ENCODE data around the gene XK. TPM values are rescaled to one million over a fixed set of nuclear protein-coding genes. Genes with fewer than 3 reads are reported as not detected.

The XK gene
- total and polyA plus RNA-seq, 2 donors (not counting 1 experiment from before 2014, with no cell fraction given), result 0.15 to 0.30 TPM

DNA sequence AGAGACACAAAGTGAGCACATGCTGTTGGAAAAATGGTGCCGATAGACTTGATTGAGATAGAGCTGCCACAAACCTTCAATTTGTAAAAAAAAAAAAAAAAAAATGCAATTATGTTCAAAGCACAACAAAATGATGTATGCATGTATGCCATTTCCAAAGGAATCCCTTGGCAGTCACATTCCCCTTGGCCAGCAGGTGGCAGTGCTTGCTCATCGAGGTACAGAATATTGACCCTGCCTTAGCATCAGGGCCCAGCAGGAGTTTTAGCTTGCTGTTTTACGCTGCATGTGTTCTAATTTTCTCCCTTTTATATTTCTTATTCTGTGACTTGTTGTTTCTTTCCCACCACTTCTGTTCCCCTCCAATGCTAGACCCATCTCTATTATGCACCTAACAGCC, 59.8 kb downstream of the XK start:
- TF ChIP-seq, protein P1, sequence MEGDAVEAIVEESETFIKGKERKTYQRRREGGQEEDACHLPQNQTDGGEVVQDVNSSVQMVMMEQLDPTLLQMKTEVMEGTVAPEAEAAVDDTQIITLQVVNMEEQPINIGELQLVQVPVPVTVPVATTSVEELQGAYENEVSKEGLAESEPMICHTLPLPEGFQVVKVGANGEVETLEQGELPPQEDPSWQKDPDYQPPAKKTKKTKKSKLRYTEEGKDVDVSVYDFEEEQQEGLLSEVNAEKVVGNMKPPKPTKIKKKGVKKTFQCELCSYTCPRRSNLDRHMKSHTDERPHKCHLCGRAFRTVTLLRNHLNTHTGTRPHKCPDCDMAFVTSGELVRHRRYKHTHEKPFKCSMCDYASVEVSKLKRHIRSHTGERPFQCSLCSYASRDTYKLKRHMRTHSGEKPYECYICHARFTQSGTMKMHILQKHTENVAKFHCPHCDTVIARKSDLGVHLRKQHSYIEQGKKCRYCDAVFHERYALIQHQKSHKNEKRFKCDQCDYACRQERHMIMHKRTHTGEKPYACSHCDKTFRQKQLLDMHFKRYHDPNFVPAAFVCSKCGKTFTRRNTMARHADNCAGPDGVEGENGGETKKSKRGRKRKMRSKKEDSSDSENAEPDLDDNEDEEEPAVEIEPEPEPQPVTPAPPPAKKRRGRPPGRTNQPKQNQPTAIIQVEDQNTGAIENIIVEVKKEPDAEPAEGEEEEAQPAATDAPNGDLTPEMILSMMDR (IDR thresholded peaks at IDR 0.05), result peak; percentile 73
- TF ChIP-seq EZH2 (IDR thresholded peaks at IDR 0.05; ENCODE audit: borderline replicate concordance, insufficient read depth, low read depth, low read length, poor library complexity, severe bottlenecking), result no peak
- Histone ChIP-seq H3K79me2 (ENCODE audit: control insufficient read depth, insufficient read depth, low read length) (peaks cover 3% of the 10 kb centered on the region), H3K9me3 (ENCODE audit: control extremely low read depth in 1 of 3, control insufficient read depth in 2 of 3, insufficient read depth in 1 of 3, low read length in 2 of 3) (no peaks in the 10 kb centered on the region), H2AFZ (ENCODE audit: insufficient read depth, low read depth, low read length, poor library complexity, severe bottlenecking) (peak overlapping the region; percentile 35), H3K4me3 (ENCODE audit: control extremely low read depth in 1 of 5, extremely low read depth in 1 of 5, insufficient read depth in 1 of 5, low read depth in 2 of 5, low read length in 4 of 5) (no peak overlapping the region), H3K27me3 (replicated peaks in 1 of 4; ENCODE audit: control extremely low read depth in 1 of 4, control insufficient read depth in 3 of 4, insufficient read depth in 4 of 4, low read length in 3 of 4) (no peaks in the 10 kb centered on the region), H3K4me2 (replicated peaks; ENCODE audit: low read depth, low read length, poor library complexity, severe bottlenecking) (peak overlapping the region; percentile 49), H3K27ac (ENCODE audit: low read length in 2 of 2) (peak overlapping the region; percentile 50 to 70), H3K9ac (ENCODE audit: low read length) (peak overlapping the region; percentile 11), H4K20me1 (ENCODE audit: control insufficient read depth, insufficient read depth, low read length, poor library complexity, severe bottlenecking) (no peaks in the 10 kb centered on the region), H3K4me1 (ENCODE audit: control insufficient read depth in 2 of 2, insufficient read depth in 2 of 2, low read length in 2 of 2) (peaks cover 20 to 24% of the 10 kb centered on the region in 2 donors), H3K36me3 (replicated peaks in 1 of 2; ENCODE audit: control extremely low read depth in 1 of 2, control insufficient read depth in 1 of 2, extremely low read depth in 1 of 2, insufficient read depth in 2 of 2, low read length in 1 of 2) (no peaks in the 10 kb centered on the region)
- Mint-ChIP-seq H3K27me3 (no peaks in the 10 kb centered on the region), H3K4me1 (peaks cover 21% of the 10 kb centered on the region), H3K4me3 (peak overlapping the region; percentile 67), H3K9me3 (ENCODE audit: insufficient read depth) (no peaks in the 10 kb centered on the region), H3K27ac (peak overlapping the region; percentile 88)
- peak; percentile 75 for ATAC-seq (ENCODE audit: low read depth)
- DNase-seq, result peak; percentile 81
- ChIA-PET POLR2A (interaction anchor here (0.7 to 2.7 kb wide), 7 partner anchors 17 to 79 kb away, joined by 3 to 18 read pairs (median 3); partner anchors contain the start of gene CYBB), CTCF (interaction anchor here (0.6 to 11.0 kb wide), 28 partner anchors 9 to 1523 kb away, joined by 3 to 279 read pairs (median 10); partner anchors contain the start of genes CYBB and RPGR)
- WGBS (ENCODE audit: insufficient coverage), result no CpG with 5 or more reads among the region's 3 CpGs
- intact Hi-C loops (cut with micrococcal nuclease), result loop anchor here (1.0 kb wide), 2 partner anchors 42 to 80 kb away; no protein-coding TSS in a partner anchor

DNA sequence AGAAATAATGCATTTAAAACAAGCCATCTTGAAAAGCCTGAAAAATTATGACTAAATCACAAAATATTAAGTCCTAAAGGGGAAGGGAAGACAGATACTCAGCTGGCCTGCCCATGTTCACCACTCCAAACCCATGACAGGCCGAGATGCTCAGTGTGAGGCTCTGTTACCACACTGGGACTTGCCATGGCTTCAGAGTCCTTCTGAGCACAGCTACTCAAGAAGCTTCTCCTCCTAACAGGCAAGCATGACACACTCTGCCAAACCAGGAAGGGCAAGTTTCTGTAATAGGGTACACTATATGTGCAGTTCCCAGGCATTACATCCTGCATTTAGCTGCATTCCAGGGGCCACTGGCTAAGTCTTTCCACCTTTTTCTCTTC, 60.2 kb downstream of the XK start:
- no peak for DNase-seq

More for the DNA sequence above, 60.2 kb downstream of the XK start:
- CTCF ChIA-PET, result interaction anchor here (0.6 to 11.0 kb wide), 30 partner anchors 9 to 1523 kb away, joined by 3 to 279 read pairs (median 8); partner anchors contain the start of genes CYBB and RPGR
- H3K27ac Mint-ChIP-seq, result peak overlapping the region; percentile 88
- no CpG with 5 or more reads among the region's 1 CpG for WGBS (ENCODE audit: insufficient coverage)
- no peaks in the 10 kb centered on the region for H3K9me3 ChIP-seq (ENCODE audit: control extremely low read depth in 1 of 3, control insufficient read depth in 2 of 3, insufficient read depth in 1 of 3, low read length in 2 of 3)
- peaks cover 3% of the 10 kb centered on the region for H3K79me2 ChIP-seq (ENCODE audit: control insufficient read depth, insufficient read depth, low read length)
- POLR2A ChIA-PET, result interaction anchor here (0.7 to 2.7 kb wide), 7 partner anchors 16 to 79 kb away, joined by 3 to 18 read pairs (median 3); partner anchors contain the start of gene CYBB
- intact Hi-C loops (cut with micrococcal nuclease), result loop anchor here (1.0 kb wide), 3 partner anchors 9 to 79 kb away; no protein-coding TSS in a partner anchor
- H3K4me3 ChIP-seq (ENCODE audit: control extremely low read depth in 1 of 5, extremely low read depth in 1 of 5, insufficient read depth in 1 of 5, low read depth in 2 of 5, low read length in 4 of 5), result no peak overlapping the region
- H3K4me1 ChIP-seq (ENCODE audit: control insufficient read depth in 2 of 2, insufficient read depth in 2 of 2, low read length in 2 of 2), result peaks cover 20 to 24% of the 10 kb centered on the region in 2 donors
- peak overlapping the region; percentile 49 for H3K4me2 ChIP-seq (replicated peaks; ENCODE audit: low read depth, low read length, poor library complexity, severe bottlenecking)
- H3K27ac ChIP-seq (ENCODE audit: low read length in 2 of 2), result peak overlapping the region; percentile 50 to 70
- H2AFZ ChIP-seq (ENCODE audit: insufficient read depth, low read depth, low read length, poor library complexity, severe bottlenecking), result peak overlapping the region; percentile 35
- ATAC-seq (ENCODE audit: low read depth), result peak; percentile 48
- TF ChIP-seq, protein P1 (IDR thresholded peaks at IDR 0.05), result no peak
- TF ChIP-seq EZH2 (IDR thresholded peaks at IDR 0.05; ENCODE audit: borderline replicate concordance, insufficient read depth, low read depth, low read length, poor library complexity, severe bottlenecking), result no peak
- no peaks in the 10 kb centered on the region for H4K20me1 ChIP-seq (ENCODE audit: control insufficient read depth, insufficient read depth, low read length, poor library complexity, severe bottlenecking)
- peak overlapping the region; percentile 11 for H3K9ac ChIP-seq (ENCODE audit: low read length)
- H3K4me3 Mint-ChIP-seq, result peak overlapping the region; percentile 67
- H3K27me3 ChIP-seq (replicated peaks in 1 of 4; ENCODE audit: control extremely low read depth in 1 of 4, control insufficient read depth in 3 of 4, insufficient read depth in 4 of 4, low read length in 3 of 4), result no peaks in the 10 kb centered on the region
- no peaks in the 10 kb centered on the region for H3K27me3 Mint-ChIP-seq
- no peaks in the 10 kb centered on the region for H3K9me3 Mint-ChIP-seq (ENCODE audit: insufficient read depth)
- H3K36me3 ChIP-seq (replicated peaks in 1 of 2; ENCODE audit: control extremely low read depth in 1 of 2, control insufficient read depth in 1 of 2, extremely low read depth in 1 of 2, insufficient read depth in 2 of 2, low read length in 1 of 2), result no peaks in the 10 kb centered on the region
- peaks cover 21% of the 10 kb centered on the region for H3K4me1 Mint-ChIP-seq
